HEK293T (cell line): Measurements from ENCODE around the gene TRIM17.

ENCODE experiments used
- CTCF ChIA-PET: fragments of 350-600 bp; formaldehyde crosslinking; extraction: SDS; loops from one replicate; lab custom pipeline; 2021; ENCODE audit warnings: antibody characterized with exemption, inconsistent platforms; lab: Yijun Ruan, JAX
- POLR2A ChIA-PET: fragments of 350-600 bp; formaldehyde crosslinking; extraction: SDS; loops from one replicate; lab custom pipeline; 2020; ENCODE audit warnings: antibody characterized with exemption, inconsistent platforms; lab: Yijun Ruan, JAX
- DNase-seq: peaks from one replicate; pipeline ENCODE4 v3.0.0; 2012; ENCODE audit warnings: mixed read lengths; ENCODE audit errors: extremely low spot score
- ARNT ChIP-seq: fragments of 450-650 bp; IDR thresholded peaks from 2 replicates; pipeline ENCODE4 v1.6.1; 2017; ENCODE audit warnings: mild to moderate bottlenecking
- BHLHE40 ChIP-seq: fragments of 450-650 bp; IDR thresholded peaks from 2 replicates; pipeline ENCODE4 v1.6.1; 2016; ENCODE audit warnings: mild to moderate bottlenecking, moderate library complexity, borderline replicate concordance
- CTBP1 ChIP-seq: fragments of 450-650 bp; IDR thresholded peaks from 2 replicates; pipeline ENCODE4 v1.6.1; 2016; ENCODE audit warnings: borderline replicate concordance
- ELF4 ChIP-seq: fragments of 450-650 bp; IDR thresholded peaks from 2 replicates; pipeline ENCODE4 v1.6.1; 2017; ENCODE audit warnings: antibody characterized with exemption
- FOXA1 ChIP-seq: fragments of 450-650 bp; IDR thresholded peaks from 2 replicates; pipeline ENCODE4 v1.6.1; 2016; ENCODE audit warnings: mild to moderate bottlenecking
- FOXK2 ChIP-seq: fragments of 450-650 bp; IDR thresholded peaks from 2 replicates; pipeline ENCODE4 v1.6.1; 2016; ENCODE audit warnings: mild to moderate bottlenecking
- FOXM1 ChIP-seq: fragments of 450-650 bp; IDR thresholded peaks from 2 replicates; pipeline ENCODE4 v1.6.1; 2017; ENCODE audit warnings: mild to moderate bottlenecking, borderline replicate concordance
- HDGF ChIP-seq: fragments of 450-650 bp; IDR thresholded peaks from 2 replicates; pipeline ENCODE4 v1.6.1; 2017; ENCODE audit warnings: antibody characterized with exemption, borderline replicate concordance
- L3MBTL2 ChIP-seq: fragments of 450-650 bp; conservative IDR thresholded peaks from 2 replicates; pipeline ENCODE4 v1.6.1; 2016; ENCODE audit warnings: mild to moderate bottlenecking
- LEF1 ChIP-seq: fragments of 450-650 bp; IDR thresholded peaks from 2 replicates; pipeline ENCODE4 v1.6.1; 2017; ENCODE audit warnings: mild to moderate bottlenecking, borderline replicate concordance
- NFRKB ChIP-seq: fragments of 450-650 bp; IDR thresholded peaks from 2 replicates; pipeline ENCODE4 v1.6.1; 2016; ENCODE audit warnings: mild to moderate bottlenecking, moderate library complexity
- PKNOX1 ChIP-seq: fragments of 450-650 bp; IDR thresholded peaks from 2 replicates; pipeline ENCODE4 v1.6.1; 2016
- SP1 ChIP-seq: fragments of 450-650 bp; IDR thresholded peaks from 2 replicates; pipeline ENCODE4 v1.6.1; 2017
- SUZ12 ChIP-seq: fragments of 450-650 bp; IDR thresholded peaks from 2 replicates; pipeline ENCODE4 v1.6.1; 2016; ENCODE audit warnings: mild to moderate bottlenecking
- TARDBP ChIP-seq: fragments of 450-650 bp; IDR thresholded peaks from 2 replicates; pipeline ENCODE4 v1.6.1; 2016
- ZNF384 ChIP-seq: fragments of 450-650 bp; IDR thresholded peaks from 2 replicates; pipeline ENCODE4 v1.6.1; 2016

The TRIM17 gene

GRCh38 chr1:228400692-228401454, 15.8 kb downstream of the TRIM17 start:
- ChIA-PET CTCF (no interaction called here), POLR2A (no interaction called here)
- DNase-seq = no peak
- TF ChIP-seq SP1 (no peak), FOXM1 (no peak), CTBP1 (no peak), NFRKB (no peak), FOXA1 (no peak), ELF4 (no peak), SUZ12 (no peak), L3MBTL2 (no peak), TARDBP (no peak), ZNF384 (no peak), BHLHE40 (no peak)

GRCh38 chr1:228400237-228400651, 16.4 kb downstream of the TRIM17 start:
- ChIA-PET CTCF (no interaction called here), POLR2A (no interaction called here)
- no peak for DNase-seq
- TF ChIP-seq FOXK2 (no peak), SP1 (no peak), SUZ12 (no peak), FOXA1 (no peak), ARNT (no peak), NFRKB (no peak), L3MBTL2 (no peak), ZNF384 (no peak), BHLHE40 (no peak), CTBP1 (no peak), ELF4 (no peak), PKNOX1 (no peak), FOXM1 (no peak), TARDBP (no peak), LEF1 (no peak), HDGF (no peak)

- TF ChIP-seq LEF1 (no peak), FOXM1 (no peak), ZNF384 (no peak), TARDBP (no peak), BHLHE40 (no peak), ARNT (no peak), NFRKB (no peak), SUZ12 (no peak), L3MBTL2 (no peak), FOXK2 (no peak), ELF4 (no peak), CTBP1 (no peak), FOXA1 (no peak), HDGF (no peak)
- POLR2A ChIA-PET = no interaction called here
- CTCF ChIA-PET = no interaction called here
- no peak for DNase-seq
Observed at GRCh38 chr1:228399531-228400236, 17.0 kb downstream of the TRIM17 start.

- POLR2A ChIA-PET = interaction anchor here (1.3 kb wide), 1 partner anchor 8 kb away, joined by 5 read pairs; the partner anchor contains the start of gene TRIM11
- CTCF ChIA-PET = no interaction called here
- no peak for TF ChIP-seq NFRKB
- TF ChIP-seq TARDBP = no peak
- TF ChIP-seq HDGF = no peak
- TF ChIP-seq PKNOX1 = no peak
- TF ChIP-seq L3MBTL2 = no peak
- no peak for TF ChIP-seq FOXA1
- no peak for TF ChIP-seq FOXK2
- TF ChIP-seq SUZ12 = no peak
- no peak for TF ChIP-seq SP1
- DNase-seq = no peak
Observed at GRCh38 chr1:228398741-228399461, 17.8 kb downstream of the TRIM17 start.

- TF ChIP-seq ELF4 (no peak), SP1 (no peak), L3MBTL2 (no peak), FOXK2 (no peak), CTBP1 (no peak), FOXA1 (no peak), TARDBP (no peak), ZNF384 (no peak), HDGF (no peak), BHLHE40 (no peak), LEF1 (no peak), SUZ12 (no peak), NFRKB (no peak), PKNOX1 (no peak), ARNT (no peak), FOXM1 (no peak)
- DNase-seq = no peak
- ChIA-PET CTCF (no interaction called here), POLR2A (interaction anchor here (1.3 kb wide), 1 partner anchor 9 kb away, joined by 5 read pairs; the partner anchor contains the start of gene TRIM11)
Observed at GRCh38 chr1:228397966-228398365, 18.7 kb downstream of the TRIM17 start.
